ENCODE measurements around the gene MRTFA. TPM values are rescaled to one million over a fixed set of nuclear protein-coding genes. Genes with fewer than 3 reads are reported as not detected.
A peak's percentile ranks its signal among the peaks of the same experiment; 100 is the strongest.

MRTFA gene
- total RNA-seq, 4 donors from 2014 or later = 81.4 to 210 (median 122) TPM

DNA sequence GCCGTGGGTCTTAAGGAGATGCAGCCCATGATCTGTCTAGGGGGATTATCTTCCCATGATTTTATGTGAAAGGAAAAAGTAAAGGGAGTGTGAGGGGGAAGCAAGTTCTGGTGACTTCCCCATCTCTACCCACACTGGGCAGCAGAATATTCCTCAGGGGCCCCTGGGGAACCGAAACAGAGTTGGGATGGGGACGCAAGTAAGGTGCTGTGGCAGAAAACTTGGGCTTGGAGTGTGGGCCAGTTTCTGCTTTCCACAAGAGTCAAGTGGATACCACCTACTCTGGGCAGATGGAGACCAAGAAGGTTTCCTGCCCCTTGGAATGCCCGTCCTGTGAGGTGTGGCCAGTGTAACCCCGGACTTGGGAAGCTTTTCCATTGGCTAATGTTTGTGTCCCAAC, 201.8 kb downstream of the MRTFA start:
- peaks cover 9 to 15% of the 10 kb centered on the region in 2 donors for H3K36me3 ChIP-seq
- TF ChIP-seq POLR2A (IDR thresholded peaks at IDR 0.05) = no peak
- TF ChIP-seq, protein P1, sequence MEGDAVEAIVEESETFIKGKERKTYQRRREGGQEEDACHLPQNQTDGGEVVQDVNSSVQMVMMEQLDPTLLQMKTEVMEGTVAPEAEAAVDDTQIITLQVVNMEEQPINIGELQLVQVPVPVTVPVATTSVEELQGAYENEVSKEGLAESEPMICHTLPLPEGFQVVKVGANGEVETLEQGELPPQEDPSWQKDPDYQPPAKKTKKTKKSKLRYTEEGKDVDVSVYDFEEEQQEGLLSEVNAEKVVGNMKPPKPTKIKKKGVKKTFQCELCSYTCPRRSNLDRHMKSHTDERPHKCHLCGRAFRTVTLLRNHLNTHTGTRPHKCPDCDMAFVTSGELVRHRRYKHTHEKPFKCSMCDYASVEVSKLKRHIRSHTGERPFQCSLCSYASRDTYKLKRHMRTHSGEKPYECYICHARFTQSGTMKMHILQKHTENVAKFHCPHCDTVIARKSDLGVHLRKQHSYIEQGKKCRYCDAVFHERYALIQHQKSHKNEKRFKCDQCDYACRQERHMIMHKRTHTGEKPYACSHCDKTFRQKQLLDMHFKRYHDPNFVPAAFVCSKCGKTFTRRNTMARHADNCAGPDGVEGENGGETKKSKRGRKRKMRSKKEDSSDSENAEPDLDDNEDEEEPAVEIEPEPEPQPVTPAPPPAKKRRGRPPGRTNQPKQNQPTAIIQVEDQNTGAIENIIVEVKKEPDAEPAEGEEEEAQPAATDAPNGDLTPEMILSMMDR (IDR thresholded peaks at IDR 0.05) = no peak
- H3K4me1 ChIP-seq = peaks cover 23 to 29% of the 10 kb centered on the region in 2 donors
- intact Hi-C loops (cut with DNase I) = loop anchor here (10.0 kb wide), 1 partner anchor 320 kb away; no protein-coding TSS in a partner anchor
- no peak overlapping the region for H3K4me3 ChIP-seq (replicated peaks in 1 of 3)
- no peak for DNase-seq
- H3K27ac ChIP-seq = no peak overlapping the region
- 86 to 96% methylated on average over 5 of the region's 5 CpGs for WGBS, 2 donors
- H3K9me3 ChIP-seq = no peaks in the 10 kb centered on the region
- no peaks in the 10 kb centered on the region for H3K27me3 ChIP-seq

DNA sequence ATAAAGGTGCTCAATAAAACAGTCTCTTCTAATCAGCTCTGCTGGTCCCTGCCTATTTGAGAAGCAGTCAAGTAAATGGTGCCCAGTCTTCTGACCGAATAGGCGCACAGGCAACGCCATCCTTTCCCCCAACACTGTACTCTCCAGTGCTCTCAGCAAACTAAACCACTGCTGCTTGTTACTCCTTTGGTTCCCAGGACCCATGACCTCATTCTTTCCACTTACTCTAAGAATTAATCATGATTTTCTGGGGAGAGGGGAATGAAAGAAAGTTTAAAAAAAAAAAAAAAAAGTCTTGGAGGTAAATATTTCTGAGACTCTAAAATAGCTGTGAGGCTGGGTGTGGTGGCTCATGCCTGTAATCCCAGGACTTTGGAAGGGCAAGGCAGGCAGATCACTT, 202.4 kb downstream of the MRTFA start:
- H3K27ac ChIP-seq = peak overlapping the region in 1 of 3 donors; percentile 39

DNA sequence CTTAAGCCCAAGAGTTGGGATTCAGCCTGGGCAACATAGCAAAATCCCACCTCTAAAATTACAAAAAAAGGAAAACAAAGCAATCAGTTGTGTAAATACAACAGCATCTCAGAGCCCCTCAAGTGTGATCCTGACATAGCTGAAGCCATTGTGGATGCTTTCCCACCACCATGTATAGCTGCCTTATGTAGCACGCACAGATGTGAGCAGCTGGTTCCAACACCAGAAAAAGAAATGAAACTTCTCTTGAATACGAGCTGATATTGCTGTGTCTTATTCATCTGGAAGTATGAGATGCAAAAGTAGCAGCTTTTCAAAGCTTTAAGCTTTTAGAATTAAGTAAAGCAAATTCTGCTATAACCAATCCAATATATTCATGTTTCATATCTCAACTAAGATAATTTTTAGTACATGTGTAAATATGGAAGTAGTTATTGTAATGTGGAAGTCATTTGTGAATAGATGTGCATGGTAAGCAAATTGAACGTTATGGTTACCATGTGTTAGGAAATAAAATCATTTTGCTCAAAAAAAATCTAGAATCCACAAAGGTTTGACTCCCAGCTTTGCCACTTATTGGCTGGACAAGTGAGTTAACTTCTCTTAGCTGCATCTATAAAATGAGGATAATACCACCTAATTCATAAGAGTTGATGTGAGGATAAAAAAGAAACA, 203.0 kb downstream of the MRTFA start:
- peaks cover 23 to 29% of the 10 kb centered on the region in 2 donors for H3K4me1 ChIP-seq
- DNase-seq = no peak
- H3K27ac ChIP-seq = peak overlapping the region in 1 of 3 donors; percentile 39
- intact Hi-C loops (cut with DNase I) = loop anchor here (10.0 kb wide), 1 partner anchor 321 kb away; no protein-coding TSS in a partner anchor
- H3K4me3 ChIP-seq (replicated peaks in 1 of 3) = no peak overlapping the region
- H3K9me3 ChIP-seq = no peaks in the 10 kb centered on the region
- no peak for TF ChIP-seq POLR2A (IDR thresholded peaks at IDR 0.05)
- TF ChIP-seq, protein P1 (IDR thresholded peaks at IDR 0.05) = no peak
- 83 to 87% methylated on average over 3 of the region's 3 CpGs for WGBS, 2 donors
- H3K27me3 ChIP-seq = no peaks in the 10 kb centered on the region
- peaks cover 21 to 27% of the 10 kb centered on the region in 2 donors for H3K36me3 ChIP-seq

More for the DNA sequence above, 202.4 kb downstream of the MRTFA start:
- H3K9me3 ChIP-seq = no peaks in the 10 kb centered on the region
- no peak overlapping the region for H3K4me3 ChIP-seq (replicated peaks in 1 of 3)
- 92 to 94% methylated on average over 3 of the region's 3 CpGs for WGBS, 2 donors
- TF ChIP-seq, protein P1 (IDR thresholded peaks at IDR 0.05) = no peak
- no peak for TF ChIP-seq POLR2A (IDR thresholded peaks at IDR 0.05)
- no peaks in the 10 kb centered on the region for H3K27me3 ChIP-seq
- peaks cover 23 to 29% of the 10 kb centered on the region in 2 donors for H3K4me1 ChIP-seq
- DNase-seq = no peak
- intact Hi-C loops (cut with DNase I) = loop anchor here (10.0 kb wide), 1 partner anchor 321 kb away; no protein-coding TSS in a partner anchor
- peaks cover 15 to 21% of the 10 kb centered on the region in 2 donors for H3K36me3 ChIP-seq

DNA sequence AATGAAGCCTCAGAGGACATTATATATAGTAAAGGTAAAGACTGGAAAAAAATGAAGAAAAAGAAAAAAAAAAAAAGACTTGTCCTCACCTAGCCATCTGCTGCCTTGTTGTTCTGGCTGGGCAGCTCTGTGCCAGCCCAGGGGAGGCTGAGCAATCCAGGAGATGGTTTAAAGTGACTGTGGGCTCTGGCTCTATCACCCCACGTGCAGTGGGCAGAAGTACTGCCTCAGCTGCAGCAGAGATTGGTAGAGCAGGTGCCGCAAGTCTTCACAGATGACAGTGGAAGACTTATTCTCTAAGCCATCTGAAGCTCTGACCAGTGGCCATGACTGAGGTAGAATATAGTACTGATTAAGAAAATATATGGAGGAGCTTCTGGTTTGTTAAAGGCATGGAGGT, 203.9 kb downstream of the MRTFA start:
- no peak overlapping the region for H3K27ac ChIP-seq
- 91 to 92% methylated on average over 2 of the region's 2 CpGs for WGBS, 2 donors
- TF ChIP-seq POLR2A (IDR thresholded peaks at IDR 0.05) = no peak
- TF ChIP-seq, protein P1 (IDR thresholded peaks at IDR 0.05) = no peak
- H3K4me1 ChIP-seq = peaks cover 23 to 29% of the 10 kb centered on the region in 2 donors
- H3K36me3 ChIP-seq = peaks cover 25 to 30% of the 10 kb centered on the region in 2 donors
- no peaks in the 10 kb centered on the region for H3K9me3 ChIP-seq
- DNase-seq = no peak
- intact Hi-C loops (cut with DNase I) = loop anchor here (10.0 kb wide), 1 partner anchor 322 kb away; no protein-coding TSS in a partner anchor
- no peaks in the 10 kb centered on the region for H3K27me3 ChIP-seq
- no peak overlapping the region for H3K4me3 ChIP-seq (replicated peaks in 1 of 3)

DNA sequence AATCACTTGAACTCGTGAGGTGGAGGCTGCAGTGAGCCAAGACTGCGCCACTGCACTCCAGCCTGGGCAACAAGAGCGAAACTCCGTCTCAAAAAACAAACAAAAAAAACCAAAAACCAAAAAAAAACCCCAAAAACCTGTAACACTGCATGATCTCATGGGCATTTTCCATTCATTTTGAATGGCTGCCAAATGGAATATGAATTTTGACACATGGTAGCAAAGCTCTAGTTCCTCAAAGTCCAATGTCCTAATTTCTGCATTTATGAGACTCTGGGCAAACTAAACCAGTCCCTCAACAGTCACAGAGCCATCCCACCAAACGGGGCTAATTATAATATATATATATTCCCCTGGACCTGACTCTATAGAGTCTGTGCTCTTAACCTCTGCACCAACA, 204.4 kb downstream of the MRTFA start:
- Histone ChIP-seq H3K4me1 (peaks cover 19 to 26% of the 10 kb centered on the region in 2 donors), H3K9me3 (no peaks in the 10 kb centered on the region), H3K36me3 (peaks cover 25 to 34% of the 10 kb centered on the region in 2 donors), H3K27ac (peak overlapping the region in 1 of 3 donors; percentile 71), H3K27me3 (no peaks in the 10 kb centered on the region), H3K4me3 (replicated peaks in 1 of 3) (no peak overlapping the region)
- TF ChIP-seq, protein P1 (IDR thresholded peaks at IDR 0.05) = no peak
- no peak for TF ChIP-seq POLR2A (IDR thresholded peaks at IDR 0.05)
- WGBS, 2 donors = 90 to 92% methylated on average over 5 of the region's 5 CpGs
- DNase-seq = no peak
- intact Hi-C loops (cut with DNase I) = loop anchor here (10.0 kb wide), 1 partner anchor 323 kb away; no protein-coding TSS in a partner anchor

Data from thyroid gland (tissue), 4 donors.